ENCODE measurements around the gene EYA2.

Gene EYA2

GRCh38 chr20:46894971-46895905, 595 bp downstream of the EYA2 start:
- peak overlapping the region; percentile 53 for H3K4me3 ChIP-seq (ENCODE audit: low read length)
- TF ChIP-seq, protein P1, sequence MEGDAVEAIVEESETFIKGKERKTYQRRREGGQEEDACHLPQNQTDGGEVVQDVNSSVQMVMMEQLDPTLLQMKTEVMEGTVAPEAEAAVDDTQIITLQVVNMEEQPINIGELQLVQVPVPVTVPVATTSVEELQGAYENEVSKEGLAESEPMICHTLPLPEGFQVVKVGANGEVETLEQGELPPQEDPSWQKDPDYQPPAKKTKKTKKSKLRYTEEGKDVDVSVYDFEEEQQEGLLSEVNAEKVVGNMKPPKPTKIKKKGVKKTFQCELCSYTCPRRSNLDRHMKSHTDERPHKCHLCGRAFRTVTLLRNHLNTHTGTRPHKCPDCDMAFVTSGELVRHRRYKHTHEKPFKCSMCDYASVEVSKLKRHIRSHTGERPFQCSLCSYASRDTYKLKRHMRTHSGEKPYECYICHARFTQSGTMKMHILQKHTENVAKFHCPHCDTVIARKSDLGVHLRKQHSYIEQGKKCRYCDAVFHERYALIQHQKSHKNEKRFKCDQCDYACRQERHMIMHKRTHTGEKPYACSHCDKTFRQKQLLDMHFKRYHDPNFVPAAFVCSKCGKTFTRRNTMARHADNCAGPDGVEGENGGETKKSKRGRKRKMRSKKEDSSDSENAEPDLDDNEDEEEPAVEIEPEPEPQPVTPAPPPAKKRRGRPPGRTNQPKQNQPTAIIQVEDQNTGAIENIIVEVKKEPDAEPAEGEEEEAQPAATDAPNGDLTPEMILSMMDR (conservative IDR thresholded peaks at IDR 0.05; ENCODE audit: low read length), result no peak
- DNase-seq (ENCODE audit: low read depth), result peak; percentile 22

DNA sequence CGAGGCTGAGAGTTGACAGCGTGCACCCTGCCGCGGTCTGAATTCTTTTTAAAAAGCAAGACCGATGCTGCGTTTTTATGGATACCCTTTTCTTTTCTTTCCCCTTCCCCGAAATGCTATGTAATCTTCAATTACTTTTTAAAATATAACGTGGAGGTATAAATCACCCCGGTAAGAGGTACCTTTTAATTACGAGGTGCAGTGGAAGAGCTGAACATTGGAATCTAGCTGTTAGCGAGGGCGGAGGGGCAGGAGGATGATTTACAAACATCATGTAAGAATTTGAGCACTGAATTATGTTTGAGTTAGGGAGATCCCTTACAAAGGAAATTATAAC, 1.2 kb downstream of the EYA2 start:
- H3K4me3 ChIP-seq (ENCODE audit: low read length), result peak overlapping the region; percentile 53
- DNase-seq (ENCODE audit: low read depth), result no peak
- TF ChIP-seq, protein P1 (conservative IDR thresholded peaks at IDR 0.05; ENCODE audit: low read length), result no peak

GRCh38 chr20:46897328-46897880, 2.8 kb downstream of the EYA2 start:
- TF ChIP-seq, protein P1 (conservative IDR thresholded peaks at IDR 0.05; ENCODE audit: low read length), result no peak
- H3K4me3 ChIP-seq (ENCODE audit: low read length), result no peak overlapping the region
- no peak for DNase-seq (ENCODE audit: low read depth)

DNA sequence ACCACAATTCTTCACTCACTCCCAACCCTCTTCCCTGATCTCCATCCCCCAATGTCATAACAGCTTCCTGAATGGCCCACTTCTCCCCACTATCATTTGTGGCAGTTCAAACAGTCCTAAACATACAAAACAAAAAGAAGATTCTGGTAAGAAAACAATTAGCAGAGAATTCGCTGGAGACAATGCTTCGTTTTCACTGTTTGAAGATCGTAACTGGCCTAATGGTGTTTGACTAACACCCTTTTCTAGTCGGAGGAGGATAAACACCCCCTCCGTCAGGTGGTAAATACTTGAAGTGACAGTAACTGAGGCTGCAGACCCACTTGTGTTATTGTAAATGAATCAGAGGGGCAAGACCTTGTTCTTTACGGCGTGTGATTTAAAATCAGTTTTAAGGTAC, 3.8 kb downstream of the EYA2 start:
- TF ChIP-seq, protein P1 (conservative IDR thresholded peaks at IDR 0.05; ENCODE audit: low read length), result no peak
- no peak overlapping the region for H3K4me3 ChIP-seq (ENCODE audit: low read length)
- no peak for DNase-seq (ENCODE audit: low read depth)

DNA sequence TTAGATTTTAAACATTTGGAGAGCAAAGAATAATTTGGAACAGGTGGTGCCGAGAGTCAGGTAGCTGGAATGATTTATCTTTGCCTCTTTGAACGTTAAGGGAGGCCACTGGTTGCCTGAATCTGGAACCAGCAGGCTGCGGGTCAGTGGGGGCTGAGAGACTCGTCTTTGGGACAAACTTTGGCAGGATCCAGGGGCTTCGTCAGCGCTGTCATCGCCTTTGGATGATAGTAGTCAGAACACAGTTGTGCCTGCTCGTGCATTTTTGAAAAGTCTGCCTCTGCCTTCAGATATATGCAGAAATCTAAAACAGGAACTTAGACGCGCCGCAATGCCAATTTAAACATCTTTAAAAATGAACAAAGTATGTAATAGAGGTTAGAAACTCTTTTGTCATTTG, 5.0 kb downstream of the EYA2 start:
- no peak overlapping the region for H3K4me3 ChIP-seq (ENCODE audit: low read length)
- no peak for DNase-seq (ENCODE audit: low read depth)
- TF ChIP-seq, protein P1 (conservative IDR thresholded peaks at IDR 0.05; ENCODE audit: low read length), result no peak

GRCh38 chr20:46900086-46900485, 5.4 kb downstream of the EYA2 start:
- TF ChIP-seq, protein P1 (conservative IDR thresholded peaks at IDR 0.05; ENCODE audit: low read length), result no peak
- no peak for DNase-seq (ENCODE audit: low read depth)
- no peak overlapping the region for H3K4me3 ChIP-seq (ENCODE audit: low read length)

DNA sequence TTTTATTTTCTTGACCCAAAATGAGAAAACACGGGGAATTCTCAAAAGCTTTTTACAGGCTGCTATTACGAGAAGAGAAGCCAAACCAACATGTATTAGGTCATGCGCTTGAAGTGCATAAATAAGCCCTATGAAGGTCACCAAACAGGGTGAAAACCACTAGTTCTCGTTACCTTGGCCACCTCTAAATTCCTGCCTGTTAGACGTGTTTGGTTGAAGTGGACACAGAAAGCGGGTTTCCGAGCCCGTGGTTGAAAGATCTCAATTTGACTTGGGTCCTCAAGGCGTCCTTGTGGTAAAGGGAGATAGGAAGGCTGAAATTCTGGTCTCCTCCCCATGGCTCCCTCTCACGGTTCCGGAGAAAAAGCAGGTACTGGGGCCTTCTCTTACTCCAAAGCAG, 6.2 kb downstream of the EYA2 start:
- TF ChIP-seq, protein P1 (conservative IDR thresholded peaks at IDR 0.05; ENCODE audit: low read length), result no peak
- no peak overlapping the region for H3K4me3 ChIP-seq (ENCODE audit: low read length)
- DNase-seq (ENCODE audit: low read depth), result no peak
